CD8-positive, alpha-beta memory T cell (primary cell): Measurements from ENCODE around the gene TMTC4. TPM values are rescaled to one million over a fixed set of nuclear protein-coding genes. Genes with fewer than 3 reads are reported as not detected.

Experiments
- CTCF ChIA-PET: fragments of 350-600 bp; sonication (Branson Sonifier 250); formaldehyde crosslinking; loops from one replicate; lab custom pipeline; 2021; ENCODE audit warnings: antibody characterized with exemption; lab: Charles Lee
- POLR2A ChIA-PET: fragments of 350-600 bp; sonication (Branson Sonifier 250); formaldehyde crosslinking; loops from one replicate; lab custom pipeline; 2021; ENCODE audit warnings: antibody characterized with exemption; lab: Charles Lee
- DNase-seq, 5 donors: peaks; one replicate each; pipeline versions ENCODE4 v3.0.0 to v3.0.0-alpha.2; 2020 to 2022; ENCODE audit warnings: mixed read lengths in 1 of 5
- H3K27ac ChIP-seq: one replicate; pipeline ENCODE4 v1.7.0; 2013; ENCODE audit warnings: low read depth, mild to moderate bottlenecking, low read length, moderate library complexity
- H3K27me3 ChIP-seq: 2 replicates; pipeline ENCODE4 v1.7.0; 2013; ENCODE audit warnings: low read length, mild to moderate bottlenecking; ENCODE audit not compliant: insufficient read depth, poor library complexity, severe bottlenecking
- H3K36me3 ChIP-seq: 2 replicates; pipeline ENCODE4 v1.7.0; 2013; ENCODE audit warnings: mild to moderate bottlenecking, low read length, moderate library complexity; ENCODE audit not compliant: insufficient read depth
- H3K4me1 ChIP-seq: 2 replicates; pipeline ENCODE4 v1.7.0; 2013; ENCODE audit warnings: mild to moderate bottlenecking, low read length, moderate library complexity; ENCODE audit not compliant: insufficient read depth
- H3K4me3 ChIP-seq: 2 replicates; pipeline ENCODE4 v1.7.0; 2013; ENCODE audit warnings: mild to moderate bottlenecking, low read length
- H3K9me3 ChIP-seq: 2 replicates; pipeline ENCODE4 v1.7.0; 2013; ENCODE audit warnings: mild to moderate bottlenecking, low read length
- H3K27ac Mint-ChIP-seq, 8 donors: one replicate each; pipeline ENCODE4 v1.8.0; 2020 to 2021; ENCODE audit warnings: mixed read lengths in 8 of 8, mild to moderate bottlenecking in 6 of 8, inconsistent platforms in 3 of 8, moderate library complexity in 3 of 8
- H3K27me3 Mint-ChIP-seq, 2 donors: one replicate each; pipeline ENCODE4 v1.8.0; 2020 to 2021; ENCODE audit warnings: mixed read lengths in 2 of 2, mild to moderate bottlenecking in 1 of 2, moderate library complexity in 1 of 2
- H3K36me3 Mint-ChIP-seq, 3 donors: one replicate each; pipeline ENCODE4 v1.8.0; 2020 to 2021; ENCODE audit warnings: mixed read lengths in 3 of 3, inconsistent platforms in 1 of 3, mild to moderate bottlenecking in 1 of 3
- H3K4me1 Mint-ChIP-seq, 3 donors: one replicate each; pipeline ENCODE4 v1.8.0; 2020 to 2021; ENCODE audit warnings: mixed read lengths in 3 of 3, inconsistent platforms in 1 of 3, mild to moderate bottlenecking in 1 of 3
- H3K4me3 Mint-ChIP-seq, 7 donors: one replicate each; pipeline ENCODE4 v1.8.0; 2020 to 2021; ENCODE audit warnings: mixed read lengths in 7 of 7, mild to moderate bottlenecking in 6 of 7, moderate library complexity in 4 of 7, inconsistent platforms in 2 of 7
- H3K9me3 Mint-ChIP-seq, 5 donors: one replicate each; pipeline ENCODE4 v1.8.0; 2020 to 2022; ENCODE audit warnings: mixed read lengths in 5 of 5, mild to moderate bottlenecking in 3 of 5, moderate library complexity in 2 of 5, inconsistent platforms in 1 of 5
- polyA plus RNA-seq: library from polyadenylated mRNA; unstranded; fragments of 300-500 nt; fragmentation: Illumina TruSeq; gene quantifications from one replicate; pipeline ENCODE4 v1.2.3, GENCODE V29; 2021
- total RNA-seq, 2 experiments: library from RNA; stranded (reverse); gene quantifications; one replicate each; pipeline ENCODE4 v1.2.3, GENCODE V29; 2021

TMTC4 gene
- total and polyA plus RNA-seq, 3 experiments from 2014 or later = 3.4 to 16.3 (median 12.5) TPM

DNA sequence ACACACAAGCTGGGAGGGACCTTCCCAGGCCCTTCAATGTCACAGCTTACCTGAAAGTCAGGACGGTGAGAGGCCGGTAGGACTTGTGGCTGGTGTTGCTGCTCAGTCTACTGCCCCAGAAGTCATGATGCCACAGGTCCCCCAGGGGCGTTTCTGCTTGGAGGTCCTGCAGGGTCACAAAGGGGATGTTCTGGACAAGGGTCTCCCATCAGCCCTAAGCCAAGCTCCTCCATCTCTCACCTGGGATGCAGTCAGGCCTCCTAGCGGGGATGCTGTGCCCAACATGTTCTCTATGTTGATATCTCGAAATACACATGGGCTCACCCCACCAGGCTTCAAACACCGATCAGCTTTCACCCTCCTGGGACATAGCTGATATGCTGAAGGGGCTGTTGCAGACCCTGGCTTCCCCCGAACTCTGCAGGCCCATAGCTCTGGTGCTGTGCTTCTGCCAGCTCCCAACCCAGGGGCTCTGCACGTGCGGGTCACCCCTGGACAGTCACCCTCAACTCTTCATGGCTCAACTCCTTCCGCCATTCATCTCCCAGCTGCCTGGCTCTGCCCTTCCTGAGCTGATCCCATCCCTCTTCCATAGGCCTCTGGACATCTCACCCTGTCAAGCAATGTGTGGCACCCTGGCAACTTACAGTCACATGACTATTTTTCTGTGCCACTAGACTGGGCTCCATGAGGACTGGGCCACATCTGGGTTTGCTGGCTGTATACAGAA is 10.3 kb downstream of the TMTC4 start:
- no peaks in the 10 kb centered on the region for H3K9me3 ChIP-seq
- H3K27ac Mint-ChIP-seq = peak overlapping the region in 2 of 8 donors; percentile 14 to 83
- CTCF ChIA-PET = interaction anchor here (0.6 to 2.0 kb wide), 2 partner anchors 10 to 16 kb away, joined by 3 to 6 read pairs; partner anchors contain the start of gene TMTC4
- H3K4me1 Mint-ChIP-seq = peaks cover 11 to 14% (median 12%) of the 10 kb centered on the region in 3 donors
- no peaks in the 10 kb centered on the region for H3K9me3 Mint-ChIP-seq
- H3K4me3 ChIP-seq = no peak overlapping the region
- peaks cover 2% of the 10 kb centered on the region for H3K4me1 ChIP-seq
- peaks cover 17 to 91% (median 34%) of the 10 kb centered on the region in 3 donors for H3K36me3 Mint-ChIP-seq
- H3K27me3 ChIP-seq = no peaks in the 10 kb centered on the region
- peaks cover 16% of the 10 kb centered on the region for H3K36me3 ChIP-seq
- no peak overlapping the region for H3K27ac ChIP-seq
- DNase-seq = no peak
- H3K27me3 Mint-ChIP-seq = peaks cover 0 to 1% of the 10 kb centered on the region in 2 donors
- H3K4me3 Mint-ChIP-seq = no peak overlapping the region
- POLR2A ChIA-PET = no interaction called here

- Histone ChIP-seq H3K36me3 (peaks cover 12% of the 10 kb centered on the region), H3K27me3 (no peaks in the 10 kb centered on the region), H3K4me3 (no peak overlapping the region), H3K4me1 (peaks cover 16% of the 10 kb centered on the region), H3K9me3 (no peaks in the 10 kb centered on the region), H3K27ac (no peak overlapping the region)
- no peak for DNase-seq
- H3K4me3 Mint-ChIP-seq = no peak overlapping the region
- H3K4me1 Mint-ChIP-seq = peaks cover 26 to 29% (median 28%) of the 10 kb centered on the region in 3 donors
- CTCF ChIA-PET = interaction anchor here (2.0 kb wide), 1 partner anchor 12 kb away, joined by 6 read pairs; the partner anchor contains the start of gene TMTC4
- no peaks in the 10 kb centered on the region for H3K9me3 Mint-ChIP-seq
- H3K27me3 Mint-ChIP-seq = no peaks in the 10 kb centered on the region
- peaks cover 17 to 83% (median 26%) of the 10 kb centered on the region in 3 donors for H3K36me3 Mint-ChIP-seq
- POLR2A ChIA-PET = interaction anchor here (0.9 kb wide), 1 partner anchor 12 kb away, joined by 3 read pairs; the partner anchor contains the start of gene TMTC4
- H3K27ac Mint-ChIP-seq = peak overlapping the region in 1 of 8 donors; percentile 50
Measured at GRCh38 chr13:100662468-100663211, 12.0 kb downstream of the TMTC4 start.

DNA sequence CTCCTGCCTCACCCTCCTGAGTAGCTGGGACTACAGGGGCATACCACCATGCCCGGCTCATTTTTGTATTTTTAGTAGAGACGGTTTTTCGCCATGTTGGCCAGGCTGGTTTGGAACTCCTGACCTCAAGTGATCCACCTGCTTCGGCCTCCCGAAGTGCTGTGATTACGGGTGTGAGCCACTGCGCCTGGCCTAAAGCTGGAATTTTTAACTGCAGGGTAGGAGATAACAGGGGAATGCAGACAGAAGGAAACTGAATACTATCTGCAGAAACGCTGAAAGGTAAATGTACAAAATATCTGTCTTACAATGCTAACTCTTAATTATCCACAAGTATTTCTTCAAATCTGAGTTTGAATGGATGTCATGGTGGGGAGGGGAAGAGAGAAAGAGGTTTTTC is 13.8 kb downstream of the TMTC4 start:
- H3K36me3 Mint-ChIP-seq = peaks cover 13 to 81% (median 22%) of the 10 kb centered on the region in 3 donors
- ChIA-PET POLR2A (no interaction called here), CTCF (interaction anchor here (1.6 kb wide), 1 partner anchor 14 kb away, joined by 4 read pairs; no protein-coding TSS in a partner anchor)
- Histone ChIP-seq H3K4me3 (no peak overlapping the region), H3K4me1 (peaks cover 16% of the 10 kb centered on the region), H3K9me3 (no peaks in the 10 kb centered on the region), H3K27me3 (no peaks in the 10 kb centered on the region), H3K36me3 (peaks cover 13% of the 10 kb centered on the region), H3K27ac (no peak overlapping the region)
- H3K27ac Mint-ChIP-seq = peak overlapping the region in 1 of 8 donors; percentile 29
- H3K4me1 Mint-ChIP-seq = peaks cover 30 to 33% (median 31%) of the 10 kb centered on the region in 3 donors
- DNase-seq = no peak
- no peaks in the 10 kb centered on the region for H3K9me3 Mint-ChIP-seq
- no peaks in the 10 kb centered on the region for H3K27me3 Mint-ChIP-seq
- no peak overlapping the region for H3K4me3 Mint-ChIP-seq

DNA sequence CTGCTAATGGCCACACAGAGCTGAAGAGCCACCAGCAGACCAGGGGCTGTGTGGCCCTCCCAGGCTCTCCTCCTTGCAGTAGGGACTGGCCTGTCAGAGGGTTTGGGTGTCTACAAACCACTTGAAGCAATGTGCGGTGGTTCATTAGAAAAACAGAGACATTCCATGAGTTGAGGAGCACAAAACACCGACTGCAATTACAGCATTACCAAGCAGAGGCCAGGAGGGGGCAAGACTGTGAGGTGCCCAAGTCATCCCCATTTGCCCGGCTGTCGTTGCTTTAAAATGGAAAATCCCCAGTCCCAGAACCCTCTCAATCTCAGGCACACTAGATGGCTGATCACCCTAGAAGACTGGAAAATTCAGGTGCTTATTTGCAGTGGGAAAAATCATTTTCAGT is 15.0 kb downstream of the TMTC4 start:
- Mint-ChIP-seq H3K9me3 (no peaks in the 10 kb centered on the region), H3K4me1 (peaks cover 27 to 30% (median 30%) of the 10 kb centered on the region in 3 donors)

GRCh38 chr13:100658363-100658762 is 16.2 kb downstream of the TMTC4 start:
- POLR2A ChIA-PET = no interaction called here
- H3K4me3 ChIP-seq = no peak overlapping the region

More for the DNA sequence above, 15.0 kb downstream of the TMTC4 start:
- Histone ChIP-seq H3K27ac (no peak overlapping the region), H3K27me3 (no peaks in the 10 kb centered on the region), H3K4me1 (peaks cover 16% of the 10 kb centered on the region), H3K36me3 (peaks cover 17% of the 10 kb centered on the region), H3K9me3 (no peaks in the 10 kb centered on the region), H3K4me3 (no peak overlapping the region)
- peaks cover 11 to 79% (median 18%) of the 10 kb centered on the region in 3 donors for H3K36me3 Mint-ChIP-seq
- POLR2A ChIA-PET = no interaction called here
- peak overlapping the region in 2 of 8 donors; percentile 45 to 77 for H3K27ac Mint-ChIP-seq
- no peak for DNase-seq
- H3K27me3 Mint-ChIP-seq = no peaks in the 10 kb centered on the region
- CTCF ChIA-PET = no interaction called here
- peak overlapping the region in 1 of 7 donors; percentile 19 for H3K4me3 Mint-ChIP-seq

GRCh38 chr13:100657881-100658315 is 16.7 kb downstream of the TMTC4 start:
- Mint-ChIP-seq H3K27ac (peak overlapping the region in 6 of 8 donors; percentile 12 to 84 (median 52)), H3K9me3 (no peaks in the 10 kb centered on the region), H3K4me3 (peak overlapping the region in 3 of 7 donors; percentile 54 to 65 (median 63)), H3K4me1 (peaks cover 27 to 30% (median 30%) of the 10 kb centered on the region in 3 donors), H3K27me3 (no peaks in the 10 kb centered on the region), H3K36me3 (peaks cover 2 to 76% (median 12%) of the 10 kb centered on the region in 3 donors)
- peaks cover 5% of the 10 kb centered on the region for H3K36me3 ChIP-seq
- POLR2A ChIA-PET = no interaction called here
- H3K4me3 ChIP-seq = no peak overlapping the region
- CTCF ChIA-PET = no interaction called here
- no peak overlapping the region for H3K27ac ChIP-seq
- DNase-seq = no peak
- no peaks in the 10 kb centered on the region for H3K9me3 ChIP-seq
- H3K4me1 ChIP-seq = peaks cover 16% of the 10 kb centered on the region
- H3K27me3 ChIP-seq = no peaks in the 10 kb centered on the region

More at GRCh38 chr13:100658363-100658762, 16.2 kb downstream of the TMTC4 start:
- Histone ChIP-seq H3K36me3 (peaks cover 9% of the 10 kb centered on the region), H3K9me3 (no peaks in the 10 kb centered on the region), H3K4me1 (peaks cover 16% of the 10 kb centered on the region), H3K27ac (no peak overlapping the region), H3K27me3 (no peaks in the 10 kb centered on the region)
- Mint-ChIP-seq H3K27me3 (no peaks in the 10 kb centered on the region), H3K4me3 (peak overlapping the region; percentile 5 to 65 (median 54)), H3K36me3 (peaks cover 6 to 76% (median 16%) of the 10 kb centered on the region in 3 donors), H3K27ac (peak overlapping the region in 7 of 8 donors; percentile 10 to 84 (median 41)), H3K9me3 (no peaks in the 10 kb centered on the region), H3K4me1 (peaks cover 27 to 30% (median 30%) of the 10 kb centered on the region in 3 donors)
- DNase-seq = peak in 1 of 5 donors; percentile 34
- CTCF ChIA-PET = no interaction called here

GRCh38 chr13:100652510-100652909 is 22.1 kb downstream of the TMTC4 start:
- H3K36me3 Mint-ChIP-seq = peaks cover 0 to 54% (median 17%) of the 10 kb centered on the region in 3 donors
- no peaks in the 10 kb centered on the region for H3K9me3 Mint-ChIP-seq
- no peaks in the 10 kb centered on the region for H3K27me3 Mint-ChIP-seq
- POLR2A ChIA-PET = interaction anchor here (1.6 kb wide), 1 partner anchor 22 kb away, joined by 3 read pairs; the partner anchor contains the start of gene TMTC4
- Histone ChIP-seq H3K27ac (no peak overlapping the region), H3K27me3 (no peaks in the 10 kb centered on the region), H3K4me3 (no peak overlapping the region), H3K4me1 (no peaks in the 10 kb centered on the region), H3K36me3 (peaks cover 5% of the 10 kb centered on the region), H3K9me3 (no peaks in the 10 kb centered on the region)
- H3K27ac Mint-ChIP-seq = no peak overlapping the region
- H3K4me1 Mint-ChIP-seq = peaks cover under 1 to 4% (median 3%) of the 10 kb centered on the region in 3 donors
- CTCF ChIA-PET = no interaction called here
- DNase-seq = no peak
- H3K4me3 Mint-ChIP-seq = no peak overlapping the region
